ENCODE measurements around the gene BEST4. TPM values are rescaled to one million over a fixed set of nuclear protein-coding genes. Genes with fewer than 3 reads are reported as not detected.
"Not testable (repeated sequence)": the region's sequence is repeated elsewhere in the genome, so short reads cannot be mapped to it uniquely, and the experiment has no call there.

The BEST4 gene
- polyA plus RNA-seq, 1 donor from 2014 or later, result 0.94 TPM

DNA sequence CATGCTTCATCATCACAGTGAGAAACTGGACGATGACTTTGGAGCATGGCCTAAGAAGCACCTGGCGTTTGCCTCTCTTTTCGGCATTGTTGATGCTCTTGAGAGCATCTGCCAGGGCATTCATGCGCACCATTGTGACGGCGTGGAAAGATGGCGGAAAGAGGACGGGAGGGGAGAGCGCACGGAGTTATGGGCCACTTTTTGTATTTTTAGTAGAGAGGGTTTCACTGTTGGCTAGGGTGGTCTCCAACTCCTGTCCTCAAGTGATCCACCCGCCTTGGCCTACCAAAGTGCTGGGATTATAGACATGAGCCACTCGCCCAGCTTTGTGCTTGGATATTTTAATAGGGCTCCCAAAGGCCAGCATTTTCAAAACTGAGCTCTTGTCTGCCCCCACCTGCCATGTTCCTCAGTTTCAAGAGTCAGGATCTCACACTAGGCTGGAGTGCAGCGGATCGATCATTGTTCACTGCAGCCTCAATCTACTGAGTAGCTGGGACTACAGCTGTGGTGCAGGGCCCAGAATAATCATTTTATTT, 7.3 kb downstream of the BEST4 start:
- H3K27ac Mint-ChIP-seq, result peak overlapping the region in 1 of 3 donors; percentile 86
- peaks cover 28 to 33% (median 29%) of the 10 kb centered on the region in 3 donors for H3K4me1 Mint-ChIP-seq
- H3K27me3 Mint-ChIP-seq, result no peaks in the 10 kb centered on the region
- H3K36me3 Mint-ChIP-seq, result peaks cover 6% of the 10 kb centered on the region
- peak overlapping the region in 1 of 4 donors; percentile 66 for H3K4me3 Mint-ChIP-seq
- H3K9me3 Mint-ChIP-seq, result no peaks in the 10 kb centered on the region

DNA sequence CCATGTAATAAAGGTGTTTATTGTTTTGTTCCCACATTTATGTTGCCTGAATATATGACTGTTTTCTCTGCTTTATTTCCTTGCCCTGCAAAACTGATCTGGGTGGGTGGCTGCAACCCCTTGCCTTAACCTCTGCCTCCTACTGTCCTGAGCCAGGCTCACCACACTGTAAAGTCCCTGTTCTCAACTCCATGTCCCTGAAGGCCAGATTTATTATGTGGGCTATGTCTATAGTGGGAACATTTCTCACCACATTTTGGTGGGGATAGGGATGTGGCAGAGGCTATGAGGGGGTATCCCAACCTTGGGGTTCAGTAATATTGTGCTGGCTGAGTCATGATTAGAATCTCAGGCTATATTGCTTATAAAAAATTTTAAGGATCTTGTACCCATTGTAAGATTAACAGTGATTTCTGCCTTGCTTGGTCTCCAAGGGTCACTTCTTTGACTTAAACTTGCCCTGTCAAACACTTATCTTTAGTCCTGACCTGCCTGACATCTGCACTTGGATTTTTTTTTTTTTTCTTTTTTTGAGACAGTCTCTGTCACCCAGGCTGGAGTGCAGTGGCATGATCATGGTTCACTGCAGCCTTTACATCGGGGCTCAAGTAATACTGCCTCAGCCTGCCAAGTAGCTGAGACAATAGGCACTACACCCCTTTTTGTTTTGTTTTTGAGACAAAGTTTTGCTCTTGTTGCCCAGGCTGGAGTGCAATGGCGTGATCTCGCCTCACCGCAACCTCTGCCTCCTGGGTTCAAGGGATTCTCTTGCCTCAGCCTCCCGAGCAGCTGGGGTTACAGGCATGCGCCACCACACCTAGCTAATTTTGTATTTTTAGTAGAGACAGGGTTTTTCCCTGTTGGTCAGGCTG, 9.0 kb downstream of the BEST4 start:
- Mint-ChIP-seq H3K27me3 (no peaks in the 10 kb centered on the region), H3K4me3 (peak overlapping the region in 3 of 4 donors; percentile 9 to 97 (median 58)), H3K4me1 (peaks cover 22 to 35% (median 26%) of the 10 kb centered on the region in 3 donors), H3K9me3 (no peaks in the 10 kb centered on the region), H3K36me3 (peaks cover 7% of the 10 kb centered on the region), H3K27ac (peak overlapping the region in 2 of 3 donors; percentile 74 to 86)

DNA sequence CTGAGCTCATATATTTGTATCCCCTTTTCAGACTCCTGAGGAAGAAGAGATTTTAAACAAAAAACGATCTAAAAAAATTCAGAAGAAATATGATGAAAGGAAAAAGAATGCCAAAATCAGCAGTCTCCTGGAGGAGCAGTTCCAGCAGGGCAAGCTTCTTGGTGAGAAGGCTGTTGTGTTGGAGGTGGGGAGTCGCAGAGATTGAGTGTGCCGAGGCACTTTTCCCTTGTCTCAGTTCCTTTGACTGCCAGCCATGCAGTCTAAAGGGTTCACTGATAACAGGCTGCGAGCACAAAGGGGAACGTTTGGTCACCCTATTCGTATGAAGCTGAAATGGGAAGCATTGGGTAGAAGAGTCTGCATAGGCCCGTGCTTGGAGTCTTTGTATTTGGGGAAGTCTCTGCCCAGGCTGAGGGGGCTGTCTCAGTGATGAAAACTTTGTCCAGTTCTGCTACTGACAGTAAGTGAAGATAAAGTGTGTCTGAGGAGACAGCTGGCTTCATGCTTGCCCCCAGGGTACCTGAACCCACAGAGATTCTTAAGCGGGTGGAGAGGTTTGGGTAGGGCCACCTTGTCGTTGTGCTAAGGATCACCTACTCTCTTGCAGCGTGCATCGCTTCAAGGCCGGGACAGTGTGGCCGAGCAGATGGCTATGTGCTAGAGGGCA, 9.9 kb downstream of the BEST4 start:
- H3K4me1 Mint-ChIP-seq, result peaks cover 15 to 26% (median 20%) of the 10 kb centered on the region in 3 donors

DNA sequence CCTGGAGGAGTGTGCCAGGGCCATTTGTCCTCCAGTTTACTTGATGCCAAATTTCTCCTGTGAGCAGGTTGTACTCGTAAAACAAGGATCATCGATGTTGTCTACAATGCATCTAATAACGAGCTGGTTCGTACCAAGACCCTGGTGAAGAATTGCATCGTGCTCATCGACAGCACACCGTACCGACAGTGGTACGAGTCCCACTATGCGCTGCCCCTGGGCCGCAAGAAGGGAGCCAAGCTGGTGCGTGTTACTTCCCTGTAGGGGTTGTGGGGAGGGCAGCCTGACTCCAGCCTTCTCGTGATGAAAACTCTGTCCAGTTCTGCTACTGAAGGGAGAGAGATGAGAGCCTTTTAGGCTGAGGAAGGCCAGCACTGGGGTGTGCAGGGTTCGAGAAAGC, 10.4 kb downstream of the BEST4 start:
- H3K27ac Mint-ChIP-seq, result peak overlapping the region; percentile 21 to 97 (median 86)
- H3K9me3 Mint-ChIP-seq, result no peaks in the 10 kb centered on the region
- H3K4me3 Mint-ChIP-seq, result peak overlapping the region in 3 of 4 donors; percentile 55 to 97 (median 95)
- H3K4me1 Mint-ChIP-seq, result peaks cover 14 to 26% (median 19%) of the 10 kb centered on the region in 3 donors
- peaks cover 7% of the 10 kb centered on the region for H3K36me3 Mint-ChIP-seq
- no peaks in the 10 kb centered on the region for H3K27me3 Mint-ChIP-seq

More for the DNA sequence above, 9.9 kb downstream of the BEST4 start:
- Mint-ChIP-seq H3K36me3 (peaks cover 7% of the 10 kb centered on the region), H3K27me3 (no peaks in the 10 kb centered on the region), H3K4me3 (peak overlapping the region in 2 of 4 donors; percentile 34 to 97), H3K27ac (peak overlapping the region; percentile 21 to 97 (median 86)), H3K9me3 (no peaks in the 10 kb centered on the region)

DNA sequence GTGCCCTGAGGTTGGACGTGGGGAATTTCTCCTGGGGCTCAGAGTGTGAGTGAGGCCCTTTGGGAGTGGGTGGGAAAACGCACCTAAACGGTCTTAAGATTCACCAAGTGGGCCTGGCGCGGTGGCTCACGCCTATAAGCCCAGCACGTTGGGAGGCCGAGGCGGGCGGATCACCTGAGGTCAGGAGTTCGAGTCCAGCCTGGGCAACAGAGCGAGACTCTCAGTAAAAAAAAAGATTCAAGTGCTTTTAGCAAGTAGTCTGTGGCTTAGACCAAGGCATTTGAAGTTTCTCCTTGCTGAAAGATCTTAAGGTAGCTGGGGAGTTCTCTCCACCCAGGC, 11.3 kb downstream of the BEST4 start:
- H3K4me1 Mint-ChIP-seq, result peaks cover 14 to 26% (median 19%) of the 10 kb centered on the region in 3 donors
- H3K27ac Mint-ChIP-seq, result peak overlapping the region in 2 of 3 donors; percentile 86 to 97
- peaks cover 7% of the 10 kb centered on the region for H3K36me3 Mint-ChIP-seq
- no peaks in the 10 kb centered on the region for H3K27me3 Mint-ChIP-seq
- no peaks in the 10 kb centered on the region for H3K9me3 Mint-ChIP-seq
- peak overlapping the region; percentile 94 to 97 (median 96) for H3K4me3 Mint-ChIP-seq

DNA sequence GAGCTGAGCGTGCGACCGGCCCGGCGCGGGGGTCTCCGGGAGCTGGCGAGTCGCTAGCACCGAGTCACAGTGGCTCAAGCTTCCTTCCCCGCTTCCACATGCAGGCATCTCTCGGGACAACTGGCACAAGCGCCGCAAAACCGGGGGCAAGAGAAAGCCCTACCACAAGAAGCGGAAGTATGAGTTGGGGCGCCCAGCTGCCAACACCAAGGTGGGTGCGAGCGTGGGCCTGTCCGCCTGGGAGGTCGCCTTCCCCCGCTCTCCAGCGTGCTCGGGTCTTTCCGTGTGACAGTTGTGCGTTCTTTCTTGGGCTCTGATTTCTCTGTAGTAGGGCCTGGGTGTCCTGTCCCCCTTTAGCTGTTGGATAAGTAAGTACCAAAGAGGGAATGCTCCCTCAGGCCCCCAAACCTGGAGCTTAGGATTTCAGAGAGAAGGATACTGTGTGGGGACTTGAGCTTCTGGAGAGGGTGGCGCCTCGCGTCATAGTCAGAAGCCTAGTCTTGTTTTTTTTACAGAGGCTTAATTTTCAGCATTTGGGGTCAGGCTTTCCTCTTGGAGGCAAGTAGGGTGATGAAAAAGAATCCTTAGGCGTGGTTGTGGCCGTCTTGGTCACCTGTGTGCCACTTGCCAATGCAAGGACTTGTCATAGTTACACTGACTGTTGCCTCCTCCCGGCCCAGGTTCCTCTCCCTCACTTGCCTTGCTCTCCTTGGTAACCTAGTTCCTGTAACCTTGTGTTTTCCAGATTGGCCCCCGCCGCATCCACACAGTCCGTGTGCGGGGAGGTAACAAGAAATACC, 11.8 kb downstream of the BEST4 start:
- H3K4me1 Mint-ChIP-seq, result peaks cover 14 to 20% (median 18%) of the 10 kb centered on the region in 3 donors
- H3K27ac Mint-ChIP-seq, result peak overlapping the region; percentile 82 to 97 (median 86)
- H3K9me3 Mint-ChIP-seq, result no peaks in the 10 kb centered on the region
- H3K36me3 Mint-ChIP-seq, result peaks cover 7% of the 10 kb centered on the region
- peak overlapping the region; percentile 94 to 97 (median 96) for H3K4me3 Mint-ChIP-seq
- H3K27me3 Mint-ChIP-seq, result no peaks in the 10 kb centered on the region

DNA sequence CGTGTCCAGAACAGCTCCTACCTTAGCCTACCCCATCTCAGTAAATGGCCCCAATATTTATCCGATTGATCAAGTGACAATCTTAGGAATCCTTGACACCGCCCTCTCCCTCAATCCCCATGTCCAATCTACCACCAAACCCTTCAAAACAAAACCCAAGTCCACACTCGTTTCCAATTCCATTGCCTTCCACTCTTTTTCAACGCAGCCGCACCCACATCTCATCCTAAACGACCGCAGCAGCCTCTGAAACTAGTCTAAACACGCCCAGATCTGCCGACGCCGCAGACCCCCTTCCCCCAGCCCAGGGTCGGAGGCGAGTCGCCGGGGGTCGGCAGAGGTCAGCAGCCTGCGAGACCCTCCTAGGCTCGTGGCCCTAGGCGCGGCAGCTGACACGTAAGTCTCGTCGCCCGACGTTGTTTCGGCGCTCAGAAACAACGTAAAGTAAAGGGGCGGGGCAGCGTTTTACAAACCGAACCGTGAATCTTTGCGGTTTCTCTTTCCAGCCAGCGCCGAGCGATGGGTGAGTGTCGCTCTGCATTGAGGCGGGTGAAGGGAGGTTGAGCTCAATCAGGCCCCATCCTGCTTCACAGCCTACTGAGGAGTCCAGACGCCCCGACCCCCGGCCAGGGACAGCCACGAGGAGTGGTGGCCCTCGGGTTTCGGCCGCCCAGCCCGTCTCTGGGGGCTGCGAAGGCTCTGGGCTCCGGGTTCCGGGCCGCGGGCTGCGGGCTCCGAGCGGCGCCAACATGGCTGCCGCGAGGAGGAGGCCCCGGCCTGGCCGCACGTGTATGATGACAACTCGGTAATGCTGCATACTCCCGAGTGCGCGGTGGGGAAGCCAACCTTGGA, 12.7 kb downstream of the BEST4 start, which contains the start of gene RPS8:
TSS of gene RPS8 (plus strand) at position 463 of the 852 bp plus-strand sequence. CDS start at position 520, 57 bp downstream.
- peaks cover 14 to 17% (median 16%) of the 10 kb centered on the region in 3 donors for H3K4me1 Mint-ChIP-seq
- no peaks in the 10 kb centered on the region for H3K9me3 Mint-ChIP-seq
- peak within 1 kb of the TSS; percentile 94 to 97 (median 96) for H3K4me3 Mint-ChIP-seq
- no peaks in the 10 kb centered on the region for H3K27me3 Mint-ChIP-seq
- peak within 1 kb of the TSS; percentile 82 to 97 (median 86) for H3K27ac Mint-ChIP-seq
- peaks cover 7% of the 10 kb centered on the region for H3K36me3 Mint-ChIP-seq

DNA sequence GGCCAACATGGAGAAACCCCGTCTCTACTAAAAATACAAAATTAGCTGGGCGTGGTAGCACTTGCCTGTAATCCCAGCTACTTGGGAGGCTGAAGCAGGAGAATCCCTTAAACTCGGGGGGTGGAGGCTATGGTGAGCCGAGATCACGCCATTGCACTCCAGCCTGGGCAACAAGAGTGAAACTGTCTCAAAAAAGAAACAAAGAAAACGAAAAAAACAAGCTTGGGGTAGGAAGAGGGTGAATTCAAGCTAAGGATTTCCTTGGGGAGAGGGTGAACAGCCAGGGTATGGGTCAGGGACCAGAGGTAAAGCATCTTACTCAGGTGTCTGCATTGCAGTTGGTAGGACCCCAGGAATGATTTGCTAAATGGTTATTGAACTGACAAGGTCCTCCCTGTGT, 21.5 kb downstream of the BEST4 start:
- not testable (repeated sequence) for H3K27ac Mint-ChIP-seq, H3K36me3 Mint-ChIP-seq, H3K9me3 Mint-ChIP-seq

DNA sequence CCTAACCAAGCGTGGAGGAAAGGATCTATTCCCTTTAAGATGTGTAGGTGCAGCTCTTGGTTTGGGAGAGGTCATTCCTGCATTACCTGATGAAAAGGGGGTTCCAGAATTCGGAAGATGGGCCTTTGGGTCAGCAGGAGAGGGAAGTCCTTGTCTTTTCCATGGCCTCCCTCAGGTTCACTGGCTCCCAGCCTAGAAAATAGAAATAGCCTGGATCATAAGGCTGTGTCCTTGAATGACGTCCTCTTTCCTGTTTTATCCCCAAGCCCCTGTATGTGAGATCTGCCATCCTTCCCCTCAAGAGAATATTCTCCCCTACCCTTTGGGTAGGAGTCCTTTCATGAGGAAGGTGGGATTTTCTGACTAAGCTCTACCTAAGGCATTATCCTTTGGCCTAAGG, 27.1 kb downstream of the BEST4 start:
- H3K36me3 Mint-ChIP-seq, result peaks cover 2% of the 10 kb centered on the region
- no peak overlapping the region for H3K27ac Mint-ChIP-seq

More for the DNA sequence above, 21.5 kb downstream of the BEST4 start:
- not testable (repeated sequence) for H3K27me3 Mint-ChIP-seq, H3K4me3 Mint-ChIP-seq, H3K4me1 Mint-ChIP-seq

DNA sequence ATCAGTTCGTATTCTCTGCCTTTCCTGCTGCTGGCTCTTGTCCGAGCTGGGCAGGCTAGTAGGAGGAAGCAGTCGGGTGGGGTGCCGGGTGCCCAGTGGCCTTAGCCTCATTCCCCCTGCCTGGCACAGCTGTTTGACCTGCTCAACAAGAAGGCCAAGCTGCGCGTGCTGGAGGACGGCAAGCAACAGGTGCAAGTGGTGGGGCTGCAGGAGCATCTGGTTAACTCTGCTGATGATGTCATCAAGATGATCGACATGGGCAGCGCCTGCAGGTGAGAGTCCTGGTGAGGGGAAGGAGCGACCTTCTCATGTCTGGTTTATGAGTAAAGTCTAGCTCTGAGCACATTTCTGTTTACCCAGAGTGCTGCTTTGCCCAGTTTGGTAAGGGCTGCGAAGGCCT, 28.9 kb downstream of the BEST4 start:
- H3K27me3 Mint-ChIP-seq, result no peaks in the 10 kb centered on the region
- H3K36me3 Mint-ChIP-seq, result peaks cover 2% of the 10 kb centered on the region
- H3K27ac Mint-ChIP-seq, result peak overlapping the region in 1 of 3 donors; percentile 53
- peaks cover 0 to 1% (median 0%) of the 10 kb centered on the region in 3 donors for H3K9me3 Mint-ChIP-seq
- peaks cover 10 to 18% (median 12%) of the 10 kb centered on the region in 3 donors for H3K4me1 Mint-ChIP-seq
- no peak overlapping the region for H3K4me3 Mint-ChIP-seq

More for the DNA sequence above, 27.1 kb downstream of the BEST4 start:
- Mint-ChIP-seq H3K9me3 (peaks cover 0 to 1% (median 0%) of the 10 kb centered on the region in 3 donors), H3K27me3 (no peaks in the 10 kb centered on the region), H3K4me1 (peaks cover 10 to 14% (median 12%) of the 10 kb centered on the region in 3 donors), H3K4me3 (no peak overlapping the region)

DNA sequence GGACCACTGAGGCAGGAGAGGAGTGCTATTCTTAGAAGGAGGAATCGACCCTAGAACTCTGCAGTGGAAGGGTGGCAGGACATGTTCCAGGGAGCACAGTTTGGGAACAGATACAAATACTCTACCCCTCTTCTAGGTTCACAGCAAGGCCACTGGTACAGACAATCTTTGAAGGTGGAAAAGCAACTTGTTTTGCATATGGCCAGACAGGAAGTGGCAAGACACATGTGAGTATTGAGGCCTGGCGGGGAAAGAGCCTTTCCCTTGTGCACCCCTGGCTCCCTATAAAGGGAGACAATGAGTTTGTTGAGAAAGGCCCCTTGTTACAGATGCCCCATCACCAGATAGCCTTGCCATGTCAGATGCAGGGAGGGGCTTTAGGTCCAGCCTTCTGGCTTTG, 30.6 kb downstream of the BEST4 start:
- Mint-ChIP-seq H3K4me3 (peak overlapping the region in 2 of 4 donors; percentile 8 to 51), H3K9me3 (no peaks in the 10 kb centered on the region), H3K27ac (peak overlapping the region in 1 of 3 donors; percentile 63), H3K27me3 (no peaks in the 10 kb centered on the region), H3K4me1 (peaks cover 14 to 24% (median 16%) of the 10 kb centered on the region in 3 donors), H3K36me3 (no peaks in the 10 kb centered on the region)

DNA sequence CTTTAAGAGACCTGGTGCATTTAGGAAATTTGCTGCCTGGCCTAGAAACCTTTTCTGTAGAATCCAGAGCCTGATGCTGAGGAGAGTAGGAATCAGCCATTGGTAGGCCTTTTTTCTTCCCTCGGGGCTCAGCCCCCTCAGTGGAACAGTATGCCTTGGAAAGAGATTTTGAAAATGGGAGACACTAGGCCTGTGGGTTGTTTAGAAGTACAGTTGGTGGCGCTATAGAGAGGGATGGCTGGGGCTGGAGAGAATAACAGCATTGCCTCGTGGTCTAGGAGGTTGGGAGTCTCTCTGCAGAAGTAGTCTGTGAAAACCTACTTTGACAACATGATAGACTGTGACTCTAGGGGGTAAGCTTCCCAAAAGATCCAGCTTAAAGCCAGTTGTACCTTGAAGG, 40.1 kb downstream of the BEST4 start:
- Mint-ChIP-seq H3K36me3 (no peaks in the 10 kb centered on the region), H3K4me1 (peaks cover 1 to 7% (median 2%) of the 10 kb centered on the region in 3 donors), H3K27ac (no peak overlapping the region), H3K4me3 (peak overlapping the region in 1 of 4 donors; percentile 10), H3K9me3 (no peaks in the 10 kb centered on the region), H3K27me3 (no peaks in the 10 kb centered on the region)

DNA sequence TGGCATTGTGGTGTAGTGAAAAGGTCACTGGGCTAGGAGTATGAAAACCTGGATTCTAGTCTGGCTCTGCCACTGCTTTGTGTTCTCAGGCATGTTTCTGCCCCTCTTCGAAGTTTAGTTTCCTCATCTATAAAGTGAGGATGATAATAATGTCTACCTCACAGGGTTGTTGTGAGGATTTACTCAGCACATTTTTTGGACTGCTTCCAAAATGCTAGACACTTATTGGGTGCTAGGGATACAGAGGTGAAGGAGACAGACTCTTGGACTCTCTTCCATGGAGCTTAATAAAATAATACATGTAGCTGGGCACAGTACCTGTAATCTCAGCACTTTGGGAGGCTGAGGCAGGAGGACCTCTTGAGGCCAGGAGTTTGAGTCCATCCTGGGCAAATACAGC, 44.8 kb downstream of the BEST4 start:
- H3K27me3 Mint-ChIP-seq, result no peaks in the 10 kb centered on the region
- no peak overlapping the region for H3K27ac Mint-ChIP-seq
- H3K9me3 Mint-ChIP-seq, result no peaks in the 10 kb centered on the region
- H3K36me3 Mint-ChIP-seq, result no peaks in the 10 kb centered on the region
- H3K4me1 Mint-ChIP-seq, result peaks cover 7 to 17% (median 8%) of the 10 kb centered on the region in 3 donors
- H3K4me3 Mint-ChIP-seq, result peak overlapping the region in 1 of 4 donors; percentile 50
